ENCODE measurements around the gene CADPS. TPM values are rescaled to one million over a fixed set of nuclear protein-coding genes. Genes with fewer than 3 reads are reported as not detected.

The CADPS gene
- total RNA-seq, 1 donor, result 3.7 TPM

- peak; percentile 69 for DNase-seq (ENCODE audit: low read depth)
- no peak for TF ChIP-seq CTCF (IDR thresholded peaks at IDR 0.05; ENCODE audit: insufficient read depth, low read length)
- H3K4me3 ChIP-seq (ENCODE audit: low read depth, low read length), result no peak overlapping the region
Measured at GRCh38 chr3:62601238-62602070, 273.8 kb downstream of the CADPS start.

DNA sequence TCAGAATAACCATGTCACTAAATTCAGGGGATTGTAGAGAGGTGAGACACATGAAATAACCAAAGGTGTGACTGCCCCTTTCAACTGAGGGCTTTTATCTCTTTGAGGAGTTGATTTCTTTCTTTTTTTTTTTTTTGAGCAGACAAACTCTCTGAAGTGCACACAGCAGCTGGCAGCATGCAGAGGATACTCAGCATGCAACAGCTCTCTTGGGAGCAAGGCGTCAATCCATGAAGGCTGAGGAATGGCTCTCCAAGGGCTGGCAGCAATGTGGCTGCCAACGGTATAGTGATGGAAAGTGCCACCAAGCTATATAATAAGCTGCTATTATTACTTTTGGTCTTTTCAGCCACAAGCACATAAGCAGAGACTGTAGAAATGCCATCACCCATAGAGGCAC, 275.2 kb downstream of the CADPS start:
- TF ChIP-seq CTCF (IDR thresholded peaks at IDR 0.05; ENCODE audit: insufficient read depth, low read length), result no peak
- DNase-seq (ENCODE audit: low read depth), result no peak
- H3K4me3 ChIP-seq (ENCODE audit: low read depth, low read length), result no peak overlapping the region

DNA sequence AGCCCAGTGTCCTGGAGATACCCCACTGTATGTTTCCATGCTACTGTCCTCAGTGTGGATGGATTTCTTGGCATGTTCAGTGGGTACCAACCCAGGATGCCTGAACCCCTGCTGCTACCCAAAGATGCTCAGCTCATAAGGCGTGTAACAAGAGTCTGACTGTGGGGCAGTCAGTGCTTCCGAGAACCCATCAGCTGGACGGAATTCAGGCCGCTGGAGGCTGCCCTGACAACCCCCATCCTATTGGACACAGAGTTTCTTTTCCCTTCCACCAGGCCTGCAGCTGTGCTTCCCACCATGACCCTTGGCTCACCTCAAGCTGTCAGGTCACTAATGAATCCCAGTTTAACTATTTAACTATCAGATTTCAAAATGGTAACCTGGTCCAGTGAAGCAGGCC, 277.7 kb downstream of the CADPS start:
- TF ChIP-seq CTCF (IDR thresholded peaks at IDR 0.05; ENCODE audit: insufficient read depth, low read length), result no peak
- no peak for DNase-seq (ENCODE audit: low read depth)
- no peak overlapping the region for H3K4me3 ChIP-seq (ENCODE audit: low read depth, low read length)

GRCh38 chr3:62592408-62592807, 282.8 kb downstream of the CADPS start:
- no peak for TF ChIP-seq CTCF (IDR thresholded peaks at IDR 0.05; ENCODE audit: insufficient read depth, low read length)
- no peak for DNase-seq (ENCODE audit: low read depth)
- no peak overlapping the region for H3K4me3 ChIP-seq (ENCODE audit: low read depth, low read length)

- no peak for TF ChIP-seq CTCF (IDR thresholded peaks at IDR 0.05; ENCODE audit: insufficient read depth, low read length)
- no peak overlapping the region for H3K4me3 ChIP-seq (ENCODE audit: low read depth, low read length)
- DNase-seq (ENCODE audit: low read depth), result no peak
Measured at GRCh38 chr3:62589078-62589477, 286.1 kb downstream of the CADPS start.

GRCh38 chr3:62587579-62588031, 287.6 kb downstream of the CADPS start:
- H3K4me3 ChIP-seq (ENCODE audit: low read depth, low read length), result no peak overlapping the region
- DNase-seq (ENCODE audit: low read depth), result peak; percentile 58
- TF ChIP-seq CTCF (IDR thresholded peaks at IDR 0.05; ENCODE audit: insufficient read depth, low read length), result no peak

Data from fibroblast of the aortic adventitia (primary cell).